Measurements from ENCODE around the gene MCAT.

The MCAT gene

GRCh38 chr22:43142880-43143562, at the start of gene MCAT:
TSS of gene MCAT (minus strand) at chr22:43143398. CDS start at chr22:43143348, 50 bp downstream.
- TF ChIP-seq, protein P1, sequence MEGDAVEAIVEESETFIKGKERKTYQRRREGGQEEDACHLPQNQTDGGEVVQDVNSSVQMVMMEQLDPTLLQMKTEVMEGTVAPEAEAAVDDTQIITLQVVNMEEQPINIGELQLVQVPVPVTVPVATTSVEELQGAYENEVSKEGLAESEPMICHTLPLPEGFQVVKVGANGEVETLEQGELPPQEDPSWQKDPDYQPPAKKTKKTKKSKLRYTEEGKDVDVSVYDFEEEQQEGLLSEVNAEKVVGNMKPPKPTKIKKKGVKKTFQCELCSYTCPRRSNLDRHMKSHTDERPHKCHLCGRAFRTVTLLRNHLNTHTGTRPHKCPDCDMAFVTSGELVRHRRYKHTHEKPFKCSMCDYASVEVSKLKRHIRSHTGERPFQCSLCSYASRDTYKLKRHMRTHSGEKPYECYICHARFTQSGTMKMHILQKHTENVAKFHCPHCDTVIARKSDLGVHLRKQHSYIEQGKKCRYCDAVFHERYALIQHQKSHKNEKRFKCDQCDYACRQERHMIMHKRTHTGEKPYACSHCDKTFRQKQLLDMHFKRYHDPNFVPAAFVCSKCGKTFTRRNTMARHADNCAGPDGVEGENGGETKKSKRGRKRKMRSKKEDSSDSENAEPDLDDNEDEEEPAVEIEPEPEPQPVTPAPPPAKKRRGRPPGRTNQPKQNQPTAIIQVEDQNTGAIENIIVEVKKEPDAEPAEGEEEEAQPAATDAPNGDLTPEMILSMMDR (IDR thresholded peaks at IDR 0.05; ENCODE audit: low read depth, low read length): no peak
- no peak for DNase-seq (ENCODE audit: extremely low read depth, low read depth)

DNA sequence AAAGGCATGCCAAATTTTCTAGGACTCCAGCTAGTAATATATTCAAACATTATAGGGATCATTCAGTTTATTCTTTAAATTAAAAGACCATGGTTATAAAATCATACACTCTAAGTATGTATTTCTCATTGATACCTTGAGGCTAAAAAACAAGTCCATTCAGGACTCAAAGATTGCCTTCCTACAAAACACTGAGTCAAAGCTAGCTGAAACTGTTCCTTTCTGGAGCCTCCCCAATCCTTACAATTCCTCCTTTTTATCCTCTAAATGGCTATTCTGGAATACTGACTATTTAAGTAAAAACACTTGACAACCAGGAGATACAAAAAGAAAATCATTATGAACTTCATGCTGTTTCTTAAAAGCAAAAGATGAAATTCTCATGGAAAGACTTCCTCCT, 48.6 kb upstream of the MCAT start:
- TF ChIP-seq, protein P1 (IDR thresholded peaks at IDR 0.05; ENCODE audit: low read depth, low read length): no peak

GRCh38 chr22:43188829-43189545, 45.8 kb upstream of the MCAT start:
- no peak for DNase-seq (ENCODE audit: extremely low read depth, low read depth)
- TF ChIP-seq, protein P1 (IDR thresholded peaks at IDR 0.05; ENCODE audit: low read depth, low read length): no peak

More for the DNA sequence above, 48.6 kb upstream of the MCAT start:
- DNase-seq (ENCODE audit: extremely low read depth, low read depth): no peak

- peak; percentile 88 for DNase-seq (ENCODE audit: extremely low read depth, low read depth)
- TF ChIP-seq, protein P1 (IDR thresholded peaks at IDR 0.05; ENCODE audit: low read depth, low read length): peak; percentile 40
Observed at GRCh38 chr22:43187171-43188099, 44.2 kb upstream of the MCAT start.

- DNase-seq (ENCODE audit: extremely low read depth, low read depth): no peak
- TF ChIP-seq, protein P1 (IDR thresholded peaks at IDR 0.05; ENCODE audit: low read depth, low read length): no peak
Observed at GRCh38 chr22:43186272-43187170, 43.3 kb upstream of the MCAT start, which contains the start of gene TTLL12. TSS of gene TTLL12 (minus strand) at chr22:43187134. CDS start at chr22:43187069, 65 bp downstream.

- no peak for DNase-seq (ENCODE audit: extremely low read depth, low read depth)
- TF ChIP-seq, protein P1 (IDR thresholded peaks at IDR 0.05; ENCODE audit: low read depth, low read length): no peak
Observed at GRCh38 chr22:43185860-43186261, 42.7 kb upstream of the MCAT start.
